Measurements from ENCODE around the gene PROP1. TPM values are rescaled to one million over a fixed set of nuclear protein-coding genes. Genes with fewer than 3 reads are reported as not detected.

Gene PROP1
- polyA plus RNA-seq, 1 donor (not counting 4 experiments of a cell fraction or from before 2014, with no cell fraction given) = not detected

DNA sequence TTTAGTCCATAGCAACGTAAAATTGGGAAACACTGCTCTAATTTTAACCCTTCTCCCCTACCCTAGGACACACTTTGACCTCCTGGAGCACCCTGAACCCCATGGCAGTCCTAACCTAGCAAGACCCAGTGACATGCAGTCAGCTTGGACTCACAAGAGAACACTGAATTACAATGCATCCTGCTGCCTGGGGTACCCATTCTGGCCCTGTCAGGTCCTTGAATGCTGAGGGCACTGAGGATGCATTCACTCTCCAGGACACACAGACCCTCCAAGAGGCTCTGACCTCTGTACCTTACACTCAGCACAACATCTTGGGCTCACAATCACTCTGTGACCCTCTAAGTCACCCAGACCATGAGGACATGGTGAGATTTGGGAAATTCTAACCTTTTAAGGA lies 1.8 kb upstream of the PROP1 start:
- Histone ChIP-seq H3K27ac (ENCODE audit: control insufficient read depth, insufficient read depth, low read length) (no peak overlapping the region), H2AFZ (ENCODE audit: control insufficient read depth, low read length) (no peak overlapping the region), H3K27me3 (ENCODE audit: control insufficient read depth, extremely low read depth, insufficient read depth, low read length) (peaks cover 26% of the 10 kb centered on the region), H3K9me3 (ENCODE audit: control insufficient read depth, low read depth, low read length) (no peaks in the 10 kb centered on the region), H3K4me2 (ENCODE audit: control insufficient read depth, extremely low read depth, insufficient read depth, low read depth, low read length) (no peak overlapping the region), H4K20me1 (ENCODE audit: control insufficient read depth, extremely low read depth, insufficient read depth, low read length) (no peaks in the 10 kb centered on the region), H3K9ac (ENCODE audit: control insufficient read depth, extremely low read depth, insufficient read depth, low read length) (no peak overlapping the region), H3K4me3 (ENCODE audit: control insufficient read depth in 2 of 3, extremely low read depth in 1 of 3, insufficient read depth in 2 of 3, low read depth in 1 of 3, low read length in 3 of 3) (no peak overlapping the region), H3K36me3 (ENCODE audit: control insufficient read depth in 2 of 2, extremely low read depth in 1 of 2, insufficient read depth in 2 of 2, low read length in 2 of 2) (no peaks in the 10 kb centered on the region), H3K4me1 (ENCODE audit: control insufficient read depth, extremely low read depth, insufficient read depth, low read length) (no peaks in the 10 kb centered on the region), H3K9me1 (ENCODE audit: control insufficient read depth, extremely low read depth, insufficient read depth, low read length) (no peaks in the 10 kb centered on the region), H3K79me2 (ENCODE audit: control insufficient read depth, insufficient read depth, low read length) (no peaks in the 10 kb centered on the region)
- DNase-seq (ENCODE audit: low read depth, low spot score) (no peak), FAIRE-seq (no peak)
- TF ChIP-seq EZH2 (IDR thresholded peaks at IDR 0.05; ENCODE audit: low read length) (no peak), CTCF (optimal IDR thresholded peaks at IDR 0.05 in 1 of 3, IDR thresholded peaks at IDR 0.05 in 1 of 3, conservative IDR thresholded peaks at IDR 0.05 in 1 of 3; ENCODE audit: extremely low read depth in 1 of 3, insufficient read depth in 2 of 3, low read length in 3 of 3) (no peak)
- dilution Hi-C loops (cut with MboI; ENCODE audit: extremely low pct_ligation_motif_present, low sequenced_read_pairs) = no loop called here

GRCh38 chr5:177997319-177997670 lies 1.3 kb upstream of the PROP1 start:
- Histone ChIP-seq H3K4me2 (ENCODE audit: control insufficient read depth, extremely low read depth, insufficient read depth, low read depth, low read length) (no peak overlapping the region), H3K36me3 (ENCODE audit: control insufficient read depth in 2 of 2, extremely low read depth in 1 of 2, insufficient read depth in 2 of 2, low read length in 2 of 2) (no peaks in the 10 kb centered on the region), H3K9me3 (ENCODE audit: control insufficient read depth, low read depth, low read length) (no peaks in the 10 kb centered on the region), H2AFZ (ENCODE audit: control insufficient read depth, low read length) (no peak overlapping the region), H3K4me1 (ENCODE audit: control insufficient read depth, extremely low read depth, insufficient read depth, low read length) (no peaks in the 10 kb centered on the region), H3K9me1 (ENCODE audit: control insufficient read depth, extremely low read depth, insufficient read depth, low read length) (no peaks in the 10 kb centered on the region), H3K4me3 (ENCODE audit: control insufficient read depth in 2 of 3, extremely low read depth in 1 of 3, insufficient read depth in 2 of 3, low read depth in 1 of 3, low read length in 3 of 3) (no peak overlapping the region), H3K79me2 (ENCODE audit: control insufficient read depth, insufficient read depth, low read length) (no peaks in the 10 kb centered on the region), H3K27ac (ENCODE audit: control insufficient read depth, insufficient read depth, low read length) (no peak overlapping the region), H3K27me3 (ENCODE audit: control insufficient read depth, extremely low read depth, insufficient read depth, low read length) (peaks cover 26% of the 10 kb centered on the region), H3K9ac (ENCODE audit: control insufficient read depth, extremely low read depth, insufficient read depth, low read length) (no peak overlapping the region), H4K20me1 (ENCODE audit: control insufficient read depth, extremely low read depth, insufficient read depth, low read length) (no peaks in the 10 kb centered on the region)
- TF ChIP-seq CTCF (optimal IDR thresholded peaks at IDR 0.05 in 1 of 3, IDR thresholded peaks at IDR 0.05 in 1 of 3, conservative IDR thresholded peaks at IDR 0.05 in 1 of 3; ENCODE audit: extremely low read depth in 1 of 3, insufficient read depth in 2 of 3, low read length in 3 of 3) (no peak), EZH2 (IDR thresholded peaks at IDR 0.05; ENCODE audit: low read length) (no peak)
- dilution Hi-C loops (cut with MboI; ENCODE audit: extremely low pct_ligation_motif_present, low sequenced_read_pairs) = no loop called here
- FAIRE-seq = no peak
- no peak for DNase-seq (ENCODE audit: low read depth, low spot score)
